ENCODE data around the gene STMN1.

GRCh38 chr1:25914074-25914995, 8.1 kb upstream of the STMN1 start:
- TF ChIP-seq POLR2A (IDR thresholded peaks at IDR 0.05) = no peak
- TF ChIP-seq, protein P1, sequence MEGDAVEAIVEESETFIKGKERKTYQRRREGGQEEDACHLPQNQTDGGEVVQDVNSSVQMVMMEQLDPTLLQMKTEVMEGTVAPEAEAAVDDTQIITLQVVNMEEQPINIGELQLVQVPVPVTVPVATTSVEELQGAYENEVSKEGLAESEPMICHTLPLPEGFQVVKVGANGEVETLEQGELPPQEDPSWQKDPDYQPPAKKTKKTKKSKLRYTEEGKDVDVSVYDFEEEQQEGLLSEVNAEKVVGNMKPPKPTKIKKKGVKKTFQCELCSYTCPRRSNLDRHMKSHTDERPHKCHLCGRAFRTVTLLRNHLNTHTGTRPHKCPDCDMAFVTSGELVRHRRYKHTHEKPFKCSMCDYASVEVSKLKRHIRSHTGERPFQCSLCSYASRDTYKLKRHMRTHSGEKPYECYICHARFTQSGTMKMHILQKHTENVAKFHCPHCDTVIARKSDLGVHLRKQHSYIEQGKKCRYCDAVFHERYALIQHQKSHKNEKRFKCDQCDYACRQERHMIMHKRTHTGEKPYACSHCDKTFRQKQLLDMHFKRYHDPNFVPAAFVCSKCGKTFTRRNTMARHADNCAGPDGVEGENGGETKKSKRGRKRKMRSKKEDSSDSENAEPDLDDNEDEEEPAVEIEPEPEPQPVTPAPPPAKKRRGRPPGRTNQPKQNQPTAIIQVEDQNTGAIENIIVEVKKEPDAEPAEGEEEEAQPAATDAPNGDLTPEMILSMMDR (IDR thresholded peaks at IDR 0.05) = no peak
